ENCODE data around the gene SEC24B.
"Not testable (repeated sequence)": the region's sequence is repeated elsewhere in the genome, so short reads cannot be mapped to it uniquely, and the experiment has no call there.

Gene SEC24B

DNA sequence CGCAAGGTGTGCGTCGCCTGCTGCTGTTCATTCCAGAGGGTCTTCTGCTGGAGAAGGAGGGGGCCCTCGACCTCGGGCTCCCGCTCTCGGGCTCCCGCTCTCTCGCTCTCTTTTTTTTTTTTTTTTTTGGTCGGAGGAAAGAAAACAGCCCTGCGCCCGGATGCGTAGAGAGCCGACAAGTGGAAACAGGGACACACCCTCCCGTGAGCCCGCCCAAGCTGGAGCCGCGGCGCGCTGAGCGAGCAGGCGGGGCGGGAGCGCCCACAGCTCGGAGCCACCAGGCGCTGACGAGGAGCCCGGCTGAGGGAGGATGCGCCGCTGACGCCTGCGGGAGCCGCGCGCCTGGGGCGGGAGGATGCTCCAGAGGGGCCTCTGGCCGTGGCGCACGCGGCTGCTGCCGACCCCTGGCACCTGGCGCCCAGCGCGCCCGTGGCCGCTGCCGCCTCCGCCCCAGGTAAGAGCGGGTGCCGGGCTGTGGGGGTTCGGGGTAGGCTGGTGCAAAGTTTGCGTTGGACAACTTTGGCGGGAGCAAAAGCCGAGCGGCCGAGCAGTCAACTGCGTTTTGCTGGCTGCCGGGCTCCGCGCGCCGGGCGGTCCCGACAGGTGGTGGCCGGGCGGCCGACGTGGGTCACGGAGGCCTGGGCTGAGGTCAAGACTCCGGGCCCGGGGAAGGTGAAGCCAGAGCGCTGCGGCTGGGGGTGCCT, 126.5 kb downstream of the SEC24B start, which contains the start of gene MCUB:
Gene MCUB (plus strand): TSS at position 264 of the 704 bp plus-strand sequence. CDS start 92 bp downstream, at position 356.
- no peaks in the 10 kb centered on the region for H3K9me3 ChIP-seq (ENCODE audit: control insufficient read depth in 1 of 2, low read length in 2 of 2)
- H3K36me3 ChIP-seq (ENCODE audit: control insufficient read depth in 1 of 2, insufficient read depth in 2 of 2, low read length in 2 of 2) = no peaks in the 10 kb centered on the region
- H3K27me3 ChIP-seq (ENCODE audit: low read depth, low read length) = no peaks in the 10 kb centered on the region
- peak within 1 kb of the TSS; percentile 80 for H3K27ac ChIP-seq (ENCODE audit: low read length)
- peak within 1 kb of the TSS; percentile 75 to 80 for H3K4me3 ChIP-seq (ENCODE audit: low read depth in 1 of 2, low read length in 2 of 2)
- H3K4me1 ChIP-seq (ENCODE audit: control insufficient read depth in 1 of 2, insufficient read depth in 2 of 2, low read length in 2 of 2) = peaks cover 0 to 7% of the 10 kb centered on the region in 2 donors

DNA sequence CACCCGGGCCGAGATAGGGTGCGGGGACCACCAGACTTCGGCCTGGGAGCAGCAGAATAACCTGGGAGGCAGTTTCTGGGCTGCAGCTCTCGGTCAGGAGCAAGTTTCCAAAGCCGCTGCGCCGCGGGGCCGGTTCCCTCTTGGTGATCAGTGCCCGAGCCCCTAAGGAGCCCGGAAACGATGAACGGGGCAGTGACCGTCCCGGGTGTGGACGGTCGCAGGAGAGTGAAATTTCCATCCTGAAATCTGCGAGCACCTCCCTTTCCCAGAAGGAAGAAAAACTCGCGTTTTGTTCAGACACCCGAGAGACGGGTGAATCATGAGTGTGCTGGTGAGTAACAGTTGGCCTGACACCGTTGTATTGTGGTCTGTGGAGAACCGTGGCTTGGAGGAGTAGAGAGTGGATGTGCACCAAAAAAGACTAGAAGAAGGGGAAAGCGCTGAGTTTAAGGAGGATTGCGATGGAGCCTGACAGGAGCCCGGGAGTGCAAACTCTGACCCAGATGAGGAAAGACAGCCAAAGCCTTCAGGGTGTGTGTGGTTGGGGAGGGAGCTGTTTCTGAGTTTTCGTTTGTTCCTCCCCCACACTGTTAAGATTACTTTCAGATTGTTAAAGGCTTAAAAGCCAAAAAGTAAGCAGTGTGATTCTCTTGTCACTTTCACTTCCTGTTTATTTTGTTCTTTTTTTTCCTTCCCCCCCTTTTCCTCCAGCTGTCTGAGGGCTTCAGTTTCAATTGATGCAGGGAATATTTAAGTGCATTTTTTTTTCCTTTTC, 127.3 kb downstream of the SEC24B start:
- Histone ChIP-seq H3K4me1 (ENCODE audit: control insufficient read depth in 1 of 2, insufficient read depth in 2 of 2, low read length in 2 of 2) (peaks cover 0 to 7% of the 10 kb centered on the region in 2 donors), H3K36me3 (ENCODE audit: control insufficient read depth in 1 of 2, insufficient read depth in 2 of 2, low read length in 2 of 2) (no peaks in the 10 kb centered on the region), H3K27me3 (ENCODE audit: low read depth, low read length) (no peaks in the 10 kb centered on the region), H3K4me3 (ENCODE audit: low read depth in 1 of 2, low read length in 2 of 2) (peak overlapping the region; percentile 75 to 80), H3K9me3 (ENCODE audit: control insufficient read depth in 1 of 2, low read length in 2 of 2) (no peaks in the 10 kb centered on the region), H3K27ac (ENCODE audit: low read length) (peak overlapping the region; percentile 80)

DNA sequence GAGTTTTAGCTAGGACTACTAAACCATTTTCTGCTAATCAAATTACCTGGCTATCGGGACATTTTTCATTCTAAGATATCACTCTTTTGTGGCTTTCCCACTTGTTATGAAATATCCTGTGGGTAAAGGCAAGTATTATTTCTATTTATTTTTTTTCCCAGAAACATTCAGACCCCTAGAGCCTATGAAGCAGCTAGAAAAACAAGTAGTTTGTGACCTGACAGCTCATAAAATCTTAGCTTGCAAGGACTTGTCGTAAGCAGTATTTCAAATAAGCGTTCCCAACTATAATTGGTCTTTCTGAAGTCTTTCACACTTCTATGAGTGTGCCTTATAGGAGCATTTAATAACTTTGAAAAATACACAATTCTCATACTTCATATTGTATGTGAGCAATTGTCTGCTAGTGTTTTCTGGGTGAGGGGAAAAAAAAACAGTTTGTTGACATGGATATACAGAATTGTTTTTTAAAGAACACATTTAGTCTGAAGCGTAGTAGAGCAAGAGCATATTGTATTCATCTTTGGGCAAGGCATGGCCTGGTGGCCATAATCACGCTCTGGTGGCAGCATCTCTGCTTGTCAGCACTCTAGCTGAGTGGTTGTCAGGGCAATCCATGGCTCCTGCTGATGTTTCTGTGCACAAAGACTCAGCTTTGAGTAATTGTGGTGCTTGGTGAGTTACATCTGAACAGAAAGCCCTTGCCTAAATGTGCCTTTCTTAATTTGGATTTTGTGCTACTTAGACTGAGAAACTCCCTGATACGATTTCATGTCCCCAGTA, 129.0 kb downstream of the SEC24B start:
- Histone ChIP-seq H3K4me1 (ENCODE audit: control insufficient read depth in 1 of 2, insufficient read depth in 2 of 2, low read length in 2 of 2) (peaks cover 0 to 7% of the 10 kb centered on the region in 2 donors), H3K27me3 (ENCODE audit: low read depth, low read length) (no peaks in the 10 kb centered on the region)

DNA sequence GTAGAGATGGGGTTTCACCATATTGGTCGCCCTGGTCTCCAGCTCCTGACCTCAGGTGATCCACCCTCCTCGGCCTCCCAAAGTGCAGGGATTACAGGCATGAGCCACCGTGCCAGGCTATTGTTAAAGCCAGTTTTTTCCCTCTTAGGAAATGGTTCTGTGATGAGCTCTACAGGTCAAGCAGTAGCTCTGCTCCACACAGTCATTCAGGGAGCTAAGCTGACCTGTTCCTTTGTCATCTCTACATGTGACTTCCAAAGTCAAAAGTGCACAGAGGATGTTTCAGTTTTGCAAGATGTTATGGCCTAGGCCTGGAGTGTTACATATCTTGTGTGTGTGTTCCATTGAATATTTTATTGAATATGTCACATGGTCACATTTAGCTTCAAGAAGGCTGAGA, 137.9 kb downstream of the SEC24B start:
- H3K4me1 ChIP-seq (ENCODE audit: control insufficient read depth in 1 of 2, insufficient read depth in 2 of 2, low read length in 2 of 2) = no peaks in the 10 kb centered on the region
- no peak overlapping the region for H3K4me3 ChIP-seq (ENCODE audit: low read depth in 1 of 2, low read length in 2 of 2)
- peaks cover 0 to 3% of the 10 kb centered on the region in 2 donors for H3K9me3 ChIP-seq (ENCODE audit: control insufficient read depth in 1 of 2, low read length in 2 of 2)
- H3K27ac ChIP-seq (ENCODE audit: low read length) = no peak overlapping the region
- no peaks in the 10 kb centered on the region for H3K27me3 ChIP-seq (ENCODE audit: low read depth, low read length)
- no peaks in the 10 kb centered on the region for H3K36me3 ChIP-seq (ENCODE audit: control insufficient read depth in 1 of 2, insufficient read depth in 2 of 2, low read length in 2 of 2)

More for the DNA sequence above, 129.0 kb downstream of the SEC24B start:
- no peak overlapping the region for H3K27ac ChIP-seq (ENCODE audit: low read length)
- H3K9me3 ChIP-seq (ENCODE audit: control insufficient read depth in 1 of 2, low read length in 2 of 2) = no peaks in the 10 kb centered on the region
- no peaks in the 10 kb centered on the region for H3K36me3 ChIP-seq (ENCODE audit: control insufficient read depth in 1 of 2, insufficient read depth in 2 of 2, low read length in 2 of 2)
- H3K4me3 ChIP-seq (ENCODE audit: low read depth in 1 of 2, low read length in 2 of 2) = no peak overlapping the region

DNA sequence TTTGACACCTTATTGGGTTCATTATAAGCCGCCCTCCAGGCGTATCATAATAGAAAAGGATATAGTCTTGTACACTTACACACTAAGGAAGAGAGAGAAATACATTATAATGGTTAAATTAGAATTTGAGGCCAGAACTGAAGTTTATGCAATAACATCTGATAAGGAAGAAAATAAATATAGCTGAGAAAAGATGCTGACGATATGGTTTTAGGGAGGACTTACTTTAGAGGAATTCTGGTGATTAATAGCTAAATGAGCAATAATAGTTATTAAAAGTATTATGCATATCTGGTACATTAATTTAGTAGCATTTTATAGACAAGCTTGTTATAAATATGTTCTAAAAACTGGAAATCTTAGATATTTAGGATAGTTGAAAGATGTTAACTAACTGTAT, 138.5 kb downstream of the SEC24B start:
- H3K9me3 ChIP-seq (ENCODE audit: control insufficient read depth in 1 of 2, low read length in 2 of 2) = peaks cover 0 to 3% of the 10 kb centered on the region in 2 donors
- no peaks in the 10 kb centered on the region for H3K36me3 ChIP-seq (ENCODE audit: control insufficient read depth in 1 of 2, insufficient read depth in 2 of 2, low read length in 2 of 2)
- no peaks in the 10 kb centered on the region for H3K4me1 ChIP-seq (ENCODE audit: control insufficient read depth in 1 of 2, insufficient read depth in 2 of 2, low read length in 2 of 2)
- no peak overlapping the region for H3K27ac ChIP-seq (ENCODE audit: low read length)
- H3K4me3 ChIP-seq (ENCODE audit: low read depth in 1 of 2, low read length in 2 of 2) = no peak overlapping the region
- H3K27me3 ChIP-seq (ENCODE audit: low read depth, low read length) = no peaks in the 10 kb centered on the region

DNA sequence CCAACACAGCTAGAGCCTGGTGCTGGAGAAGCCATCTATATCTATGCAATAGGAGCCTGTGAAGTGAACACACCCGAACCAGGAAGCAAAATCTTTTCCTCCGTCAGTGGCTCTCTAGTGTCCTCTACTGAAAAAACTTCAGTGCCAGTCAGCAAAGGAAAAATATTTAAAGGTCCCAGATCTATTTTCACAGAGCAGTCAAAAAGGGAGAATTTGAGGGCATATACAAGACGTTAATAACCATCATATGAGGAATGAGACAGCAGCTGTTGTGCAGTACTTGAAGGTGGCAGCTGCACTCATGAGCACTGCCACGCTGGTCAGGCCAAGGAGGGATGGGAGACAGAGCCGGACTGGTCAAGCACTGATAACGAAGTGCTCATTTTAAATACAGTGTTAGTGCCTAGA, 140.8 kb downstream of the SEC24B start:
- no peaks in the 10 kb centered on the region for H3K27me3 ChIP-seq (ENCODE audit: low read depth, low read length)
- H3K27ac ChIP-seq (ENCODE audit: low read length) = no peak overlapping the region
- H3K36me3 ChIP-seq (ENCODE audit: control insufficient read depth in 1 of 2, insufficient read depth in 2 of 2, low read length in 2 of 2) = no peaks in the 10 kb centered on the region
- peaks cover 0 to 3% of the 10 kb centered on the region in 2 donors for H3K9me3 ChIP-seq (ENCODE audit: control insufficient read depth in 1 of 2, low read length in 2 of 2)
- H3K4me1 ChIP-seq (ENCODE audit: control insufficient read depth in 1 of 2, insufficient read depth in 2 of 2, low read length in 2 of 2) = no peaks in the 10 kb centered on the region
- H3K4me3 ChIP-seq (ENCODE audit: low read depth in 1 of 2, low read length in 2 of 2) = no peak overlapping the region

DNA sequence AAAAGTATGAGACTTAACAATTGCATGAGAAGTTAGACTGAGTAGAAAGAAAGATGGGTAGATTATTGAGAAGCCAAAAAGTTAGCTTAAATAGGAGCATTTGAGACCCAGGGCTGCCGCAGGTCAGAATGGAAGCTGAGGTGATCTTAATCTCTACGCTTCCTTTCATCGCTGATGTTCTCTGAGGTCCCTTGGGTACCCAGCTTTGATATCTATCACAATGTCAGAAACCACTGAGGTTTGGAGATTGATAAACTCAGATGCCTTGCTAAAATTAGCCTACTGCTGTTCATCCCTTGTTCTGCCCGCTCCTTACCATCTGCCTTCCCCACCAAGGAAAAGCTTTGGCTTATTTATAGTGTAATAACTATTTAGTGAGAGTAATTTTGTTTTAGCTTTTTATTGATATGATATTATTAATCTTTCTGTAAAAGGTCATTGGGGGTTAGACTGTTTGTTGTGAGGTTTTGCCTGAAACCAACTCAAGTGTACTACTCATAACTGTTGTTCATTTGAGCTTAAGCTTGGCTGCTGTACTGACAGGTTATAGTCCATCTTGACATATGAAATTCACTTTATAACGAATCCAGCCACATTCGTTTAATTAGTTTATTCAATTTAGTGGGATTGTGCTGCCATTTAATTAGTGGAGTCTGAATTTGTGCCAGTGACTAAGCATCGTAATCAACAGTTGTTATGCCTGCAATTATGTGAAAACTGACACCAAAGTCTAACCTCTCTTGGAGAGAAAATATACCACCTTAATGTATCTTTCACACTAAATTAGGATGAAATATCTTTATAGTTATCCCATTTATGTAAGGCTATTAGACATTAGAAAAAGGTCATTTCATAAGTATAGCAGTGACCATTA, 141.6 kb downstream of the SEC24B start:
- Histone ChIP-seq H3K9me3 (ENCODE audit: control insufficient read depth in 1 of 2, low read length in 2 of 2) (peaks cover 0 to 3% of the 10 kb centered on the region in 2 donors), H3K4me3 (ENCODE audit: low read depth in 1 of 2, low read length in 2 of 2) (no peak overlapping the region), H3K27ac (ENCODE audit: low read length) (no peak overlapping the region), H3K4me1 (ENCODE audit: control insufficient read depth in 1 of 2, insufficient read depth in 2 of 2, low read length in 2 of 2) (no peaks in the 10 kb centered on the region), H3K27me3 (ENCODE audit: low read depth, low read length) (no peaks in the 10 kb centered on the region), H3K36me3 (ENCODE audit: control insufficient read depth in 1 of 2, insufficient read depth in 2 of 2, low read length in 2 of 2) (no peaks in the 10 kb centered on the region)

DNA sequence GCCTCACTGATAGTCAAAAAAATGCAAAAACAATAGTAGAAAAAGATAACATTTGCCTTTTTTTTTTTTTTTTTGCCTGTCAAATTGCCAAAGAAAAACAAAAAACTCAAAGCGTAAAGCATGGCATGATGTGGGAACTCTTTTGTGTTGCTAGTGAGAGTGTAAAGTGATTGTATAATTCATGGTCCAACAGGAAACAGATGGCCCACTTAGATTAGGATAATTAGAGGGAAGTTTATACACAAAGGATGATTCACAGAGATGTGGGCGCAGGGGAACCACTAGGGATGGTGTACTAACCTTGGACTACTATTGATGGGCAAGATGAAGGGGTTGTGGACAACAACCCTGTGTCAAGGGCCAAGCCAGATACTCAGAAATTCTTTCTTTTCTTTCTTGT, 142.8 kb downstream of the SEC24B start:
- H3K36me3 ChIP-seq (ENCODE audit: control insufficient read depth in 1 of 2, insufficient read depth in 2 of 2, low read length in 2 of 2) = no peaks in the 10 kb centered on the region
- no peaks in the 10 kb centered on the region for H3K27me3 ChIP-seq (ENCODE audit: low read depth, low read length)
- H3K27ac ChIP-seq (ENCODE audit: low read length) = no peak overlapping the region
- H3K9me3 ChIP-seq (ENCODE audit: control insufficient read depth in 1 of 2, low read length in 2 of 2) = peaks cover 0 to 1% of the 10 kb centered on the region in 2 donors
- H3K4me1 ChIP-seq (ENCODE audit: control insufficient read depth in 1 of 2, insufficient read depth in 2 of 2, low read length in 2 of 2) = no peaks in the 10 kb centered on the region
- no peak overlapping the region for H3K4me3 ChIP-seq (ENCODE audit: low read depth in 1 of 2, low read length in 2 of 2)

DNA sequence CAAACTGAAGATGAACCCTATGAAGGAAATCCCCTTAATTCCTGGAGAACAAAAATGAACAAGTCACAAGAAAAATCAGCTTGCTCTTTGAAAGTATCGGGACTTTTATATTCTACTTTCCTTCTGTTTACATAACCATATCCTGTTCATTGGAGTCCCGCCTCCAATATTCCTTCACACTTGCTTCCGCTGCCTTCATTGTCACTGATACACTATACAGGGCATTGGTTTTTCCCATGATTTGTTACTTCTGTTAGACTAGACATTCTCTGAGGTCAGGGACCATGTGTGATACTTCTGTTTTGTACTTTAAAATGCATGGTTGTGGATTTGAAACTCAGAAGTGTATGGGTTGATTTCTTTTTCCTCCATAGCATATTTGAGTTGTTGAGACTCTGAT, 145.2 kb downstream of the SEC24B start:
- Histone ChIP-seq H3K9me3 (ENCODE audit: control insufficient read depth in 1 of 2, low read length in 2 of 2) (peaks cover 0 to 2% of the 10 kb centered on the region in 2 donors), H3K4me1 (ENCODE audit: control insufficient read depth in 1 of 2, insufficient read depth in 2 of 2, low read length in 2 of 2) (no peaks in the 10 kb centered on the region), H3K36me3 (ENCODE audit: control insufficient read depth in 1 of 2, insufficient read depth in 2 of 2, low read length in 2 of 2) (no peaks in the 10 kb centered on the region), H3K27me3 (ENCODE audit: low read depth, low read length) (no peaks in the 10 kb centered on the region), H3K4me3 (ENCODE audit: low read depth in 1 of 2, low read length in 2 of 2) (no peak overlapping the region), H3K27ac (ENCODE audit: low read length) (no peak overlapping the region)

DNA sequence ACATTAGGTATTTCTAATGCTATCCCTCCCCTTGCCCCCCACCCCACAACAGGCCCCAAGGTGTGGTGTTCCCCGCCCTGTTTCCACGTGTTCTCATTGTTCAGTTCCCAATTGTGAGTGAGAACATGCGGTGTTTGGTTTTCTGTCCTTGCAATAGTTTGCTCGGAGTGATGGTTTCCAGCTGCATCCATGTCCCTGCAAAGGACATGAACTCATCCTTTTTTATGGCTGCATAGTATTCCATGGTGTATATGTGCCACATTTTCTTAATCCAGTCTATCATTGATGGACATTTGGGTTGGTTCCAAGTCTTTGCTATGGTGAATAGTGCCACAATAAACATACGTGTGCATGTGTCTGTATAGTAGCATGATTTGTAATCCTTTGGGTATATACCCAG, 146.4 kb downstream of the SEC24B start:
- not testable (repeated sequence) for H3K9me3 ChIP-seq (ENCODE audit: control insufficient read depth in 1 of 2, low read length in 2 of 2); H3K27ac ChIP-seq (ENCODE audit: low read length); H3K27me3 ChIP-seq (ENCODE audit: low read depth, low read length); H3K4me1 ChIP-seq (ENCODE audit: control insufficient read depth in 1 of 2, insufficient read depth in 2 of 2, low read length in 2 of 2); H3K36me3 ChIP-seq (ENCODE audit: control insufficient read depth in 1 of 2, insufficient read depth in 2 of 2, low read length in 2 of 2); H3K4me3 ChIP-seq (ENCODE audit: low read depth in 1 of 2, low read length in 2 of 2)

Measured in muscle layer of duodenum (tissue), 2 donors.